ENCODE results near the gene JPH2.

The JPH2 gene

GRCh38 chr20:44126445-44126844 is 60.5 kb downstream of the JPH2 start:
- DNase-seq (ENCODE audit: low read depth): no peak
- TF ChIP-seq CTCF (IDR thresholded peaks at IDR 0.05; ENCODE audit: insufficient read depth, low read depth, low read length, missing control alignments): no peak
- no peak overlapping the region for H3K4me3 ChIP-seq (ENCODE audit: low read length)

- no peak overlapping the region for H3K4me3 ChIP-seq (ENCODE audit: low read length)
- DNase-seq (ENCODE audit: low read depth): no peak
- TF ChIP-seq CTCF (IDR thresholded peaks at IDR 0.05; ENCODE audit: insufficient read depth, low read depth, low read length, missing control alignments): no peak
Observed at GRCh38 chr20:44125332-44126127, 61.5 kb downstream of the JPH2 start.

- H3K4me3 ChIP-seq (ENCODE audit: low read length): no peak overlapping the region
- no peak for DNase-seq (ENCODE audit: low read depth)
- no peak for TF ChIP-seq CTCF (IDR thresholded peaks at IDR 0.05; ENCODE audit: insufficient read depth, low read depth, low read length, missing control alignments)
Observed at GRCh38 chr20:44123874-44124535, 63.0 kb downstream of the JPH2 start.

- DNase-seq (ENCODE audit: low read depth): no peak
- H3K4me3 ChIP-seq (ENCODE audit: low read length): no peak overlapping the region
- no peak for TF ChIP-seq CTCF (IDR thresholded peaks at IDR 0.05; ENCODE audit: insufficient read depth, low read depth, low read length, missing control alignments)
Observed at GRCh38 chr20:44123251-44123650, 63.7 kb downstream of the JPH2 start.

- H3K4me3 ChIP-seq (ENCODE audit: low read length): no peak overlapping the region
- DNase-seq (ENCODE audit: low read depth): no peak
- TF ChIP-seq CTCF (IDR thresholded peaks at IDR 0.05; ENCODE audit: insufficient read depth, low read depth, low read length, missing control alignments): no peak
Observed at GRCh38 chr20:44120676-44121425, 66.1 kb downstream of the JPH2 start.

GRCh38 chr20:44118185-44119033 is 68.6 kb downstream of the JPH2 start:
- H3K4me3 ChIP-seq (ENCODE audit: low read length): no peak overlapping the region
- TF ChIP-seq CTCF (IDR thresholded peaks at IDR 0.05; ENCODE audit: insufficient read depth, low read depth, low read length, missing control alignments): no peak
- DNase-seq (ENCODE audit: low read depth): no peak
